ENCODE data around the gene FICD. TPM values are rescaled to one million over a fixed set of nuclear protein-coding genes. Genes with fewer than 3 reads are reported as not detected.

The FICD gene
- total and polyA plus RNA-seq, 4 donors = 5.1 to 7.4 (median 5.8) TPM

DNA sequence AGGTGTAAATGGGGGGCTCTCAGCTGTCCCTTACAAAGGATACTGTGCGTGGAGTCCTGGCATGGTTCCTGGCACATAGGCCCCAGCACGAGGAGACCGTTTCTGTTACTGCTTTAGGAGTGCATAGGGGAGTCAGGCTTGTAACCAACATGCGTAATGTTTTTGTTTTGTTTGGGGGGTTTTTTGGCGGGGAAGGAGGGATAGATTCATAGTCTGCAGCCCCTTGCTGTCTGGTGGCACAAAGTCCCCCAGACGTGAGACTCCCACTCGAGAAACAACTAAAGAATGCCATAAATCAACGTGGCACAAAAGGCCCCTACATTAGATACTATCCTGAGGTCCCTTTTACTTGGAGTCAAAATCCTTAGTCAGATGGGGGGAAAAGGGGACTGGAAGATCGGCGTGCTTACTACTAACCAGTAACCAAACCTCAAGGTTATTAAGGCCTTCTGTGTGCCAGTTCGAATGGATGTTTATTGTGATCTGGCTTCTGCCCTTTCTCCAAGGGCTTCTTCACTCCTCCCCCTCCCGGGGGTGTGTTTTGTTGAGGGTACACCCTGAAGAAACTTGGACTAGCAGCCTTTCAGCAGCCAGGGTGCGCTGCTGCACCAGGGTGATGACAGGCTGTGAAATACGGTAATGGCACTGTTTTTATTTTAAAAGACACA, 48.2 kb downstream of the FICD start:
- Histone ChIP-seq H3K4me3 (ENCODE audit: low read depth, low read length) (peak overlapping the region; percentile 91), H3K4me1 (ENCODE audit: control insufficient read depth, insufficient read depth, low read length) (peaks cover 20% of the 10 kb centered on the region), H3K27ac (ENCODE audit: low read depth, low read length) (peak overlapping the region; percentile 85), H3K36me3 (ENCODE audit: control insufficient read depth, insufficient read depth, low read length) (peaks cover 36% of the 10 kb centered on the region), H3K27me3 (ENCODE audit: control insufficient read depth, insufficient read depth, low read length) (no peaks in the 10 kb centered on the region), H3K9me3 (ENCODE audit: control insufficient read depth, insufficient read depth, low read length) (no peaks in the 10 kb centered on the region)
- 0% methylated on average over 4 of the region's 14 CpGs for WGBS (ENCODE audit: insufficient coverage)
- peak in 5 of 6 donors; percentile 39 to 87 (median 54) for DNase-seq (ENCODE audit: low read depth in 4 of 6, low spot score in 6 of 6)

GRCh38 chr12:108563804-108564151, 48.7 kb downstream of the FICD start:
- Histone ChIP-seq H3K4me1 (ENCODE audit: control insufficient read depth, insufficient read depth, low read length) (peaks cover 18% of the 10 kb centered on the region), H3K27me3 (ENCODE audit: control insufficient read depth, insufficient read depth, low read length) (no peaks in the 10 kb centered on the region), H3K27ac (ENCODE audit: low read depth, low read length) (no peak overlapping the region), H3K36me3 (ENCODE audit: control insufficient read depth, insufficient read depth, low read length) (peaks cover 37% of the 10 kb centered on the region), H3K4me3 (ENCODE audit: low read depth, low read length) (peak overlapping the region; percentile 91), H3K9me3 (ENCODE audit: control insufficient read depth, insufficient read depth, low read length) (no peaks in the 10 kb centered on the region)
- WGBS (ENCODE audit: insufficient coverage) = no CpG with 5 or more reads among the region's 1 CpG
- no peak for DNase-seq (ENCODE audit: low read depth in 4 of 6, low spot score in 6 of 6)

- H3K4me3 ChIP-seq (ENCODE audit: low read depth, low read length) = no peak overlapping the region
Measured at GRCh38 chr12:108564724-108565123, 49.6 kb downstream of the FICD start.

DNA sequence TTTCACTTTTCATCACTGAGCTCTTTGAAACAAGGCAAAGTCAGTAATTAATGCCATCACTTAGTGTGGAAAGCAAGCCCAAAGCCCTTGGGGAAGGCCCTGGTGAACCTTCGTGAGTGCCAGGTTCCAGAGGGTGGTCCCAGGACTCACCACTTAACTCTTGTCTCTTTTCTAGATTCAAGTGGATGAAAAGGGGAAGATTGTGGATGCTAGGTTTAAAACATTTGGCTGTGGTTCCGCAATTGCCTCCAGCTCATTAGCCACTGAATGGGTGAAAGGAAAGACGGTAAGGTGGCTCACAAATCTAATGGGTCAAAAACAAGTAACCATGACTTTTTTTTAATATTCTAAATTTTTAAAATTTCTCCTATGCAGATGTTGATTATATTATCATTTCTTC, 50.1 kb downstream of the FICD start:
- DNase-seq (ENCODE audit: low read depth in 4 of 6, low spot score in 6 of 6) = no peak
- Histone ChIP-seq H3K36me3 (ENCODE audit: control insufficient read depth, insufficient read depth, low read length) (peaks cover 38% of the 10 kb centered on the region), H3K4me3 (ENCODE audit: low read depth, low read length) (no peak overlapping the region), H3K27ac (ENCODE audit: low read depth, low read length) (no peak overlapping the region), H3K27me3 (ENCODE audit: control insufficient read depth, insufficient read depth, low read length) (no peaks in the 10 kb centered on the region), H3K9me3 (ENCODE audit: control insufficient read depth, insufficient read depth, low read length) (no peaks in the 10 kb centered on the region), H3K4me1 (ENCODE audit: control insufficient read depth, insufficient read depth, low read length) (peaks cover 9% of the 10 kb centered on the region)
- 100% methylated on average over 1 of the region's 3 CpGs for WGBS (ENCODE audit: insufficient coverage)

More at GRCh38 chr12:108564724-108565123, 49.6 kb downstream of the FICD start:
- DNase-seq (ENCODE audit: low read depth in 4 of 6, low spot score in 6 of 6) = no peak
- Histone ChIP-seq H3K36me3 (ENCODE audit: control insufficient read depth, insufficient read depth, low read length) (peaks cover 35% of the 10 kb centered on the region), H3K4me1 (ENCODE audit: control insufficient read depth, insufficient read depth, low read length) (peaks cover 11% of the 10 kb centered on the region), H3K27me3 (ENCODE audit: control insufficient read depth, insufficient read depth, low read length) (no peaks in the 10 kb centered on the region), H3K9me3 (ENCODE audit: control insufficient read depth, insufficient read depth, low read length) (no peaks in the 10 kb centered on the region), H3K27ac (ENCODE audit: low read depth, low read length) (no peak overlapping the region)

GRCh38 chr12:108565976-108566375, 50.9 kb downstream of the FICD start:
- Histone ChIP-seq H3K27ac (ENCODE audit: low read depth, low read length) (no peak overlapping the region), H3K27me3 (ENCODE audit: control insufficient read depth, insufficient read depth, low read length) (no peaks in the 10 kb centered on the region), H3K9me3 (ENCODE audit: control insufficient read depth, insufficient read depth, low read length) (no peaks in the 10 kb centered on the region), H3K4me3 (ENCODE audit: low read depth, low read length) (no peak overlapping the region), H3K36me3 (ENCODE audit: control insufficient read depth, insufficient read depth, low read length) (peaks cover 38% of the 10 kb centered on the region), H3K4me1 (ENCODE audit: control insufficient read depth, insufficient read depth, low read length) (peaks cover 9% of the 10 kb centered on the region)
- DNase-seq (ENCODE audit: low read depth in 4 of 6, low spot score in 6 of 6) = no peak
- WGBS (ENCODE audit: insufficient coverage) = 11% methylated on average over 2 of the region's 2 CpGs

GRCh38 chr12:108566452-108566851, 51.4 kb downstream of the FICD start:
- Histone ChIP-seq H3K27me3 (ENCODE audit: control insufficient read depth, insufficient read depth, low read length) (no peaks in the 10 kb centered on the region), H3K27ac (ENCODE audit: low read depth, low read length) (no peak overlapping the region), H3K4me1 (ENCODE audit: control insufficient read depth, insufficient read depth, low read length) (peaks cover 9% of the 10 kb centered on the region), H3K9me3 (ENCODE audit: control insufficient read depth, insufficient read depth, low read length) (no peaks in the 10 kb centered on the region), H3K36me3 (ENCODE audit: control insufficient read depth, insufficient read depth, low read length) (peaks cover 38% of the 10 kb centered on the region), H3K4me3 (ENCODE audit: low read depth, low read length) (no peak overlapping the region)
- WGBS (ENCODE audit: insufficient coverage) = 97% methylated on average over 3 of the region's 4 CpGs
- no peak for DNase-seq (ENCODE audit: low read depth in 4 of 6, low spot score in 6 of 6)

DNA sequence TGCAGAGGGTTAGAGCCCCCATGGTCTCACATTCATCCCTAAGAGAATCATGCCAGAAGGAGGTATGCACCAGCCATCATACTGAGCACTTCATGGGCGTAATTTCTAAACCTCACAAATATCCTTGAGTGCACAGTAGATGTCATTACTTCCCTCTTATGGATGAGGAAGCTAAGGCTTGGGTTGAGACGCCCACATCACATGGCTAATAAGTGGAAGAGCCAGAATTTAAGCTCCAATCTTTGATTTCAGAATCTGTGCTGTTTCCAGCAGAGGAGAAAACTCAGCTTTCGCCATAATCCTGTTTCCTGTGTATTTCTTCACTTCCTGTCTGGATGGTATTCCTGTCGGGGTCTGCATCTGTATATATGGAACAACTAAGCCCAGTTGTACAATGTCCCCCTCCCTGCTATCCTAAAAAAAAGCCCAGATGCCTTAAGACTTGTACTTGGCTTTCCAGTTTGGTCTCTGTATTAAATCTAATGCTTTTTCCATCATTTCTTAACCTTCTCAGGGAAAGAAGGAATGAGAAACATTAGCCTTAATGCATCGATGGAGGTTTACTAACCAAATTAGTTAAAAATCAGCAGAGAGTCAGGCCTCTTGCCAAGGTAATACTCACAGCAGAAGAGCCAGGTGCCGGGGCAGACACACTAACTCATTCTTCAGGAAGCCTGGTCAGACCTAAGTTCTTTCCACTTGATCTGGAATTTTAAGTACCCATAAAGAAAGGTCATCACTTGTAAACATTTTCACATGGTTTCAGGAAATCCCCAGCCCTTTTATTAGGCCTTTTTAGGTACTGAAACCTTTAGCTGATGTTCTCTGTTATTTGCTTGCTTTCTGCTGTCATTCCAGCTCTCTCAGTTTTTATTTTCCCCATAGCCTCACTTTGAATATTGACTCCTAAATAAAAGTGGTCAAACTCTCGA, 52.6 kb downstream of the FICD start:
- no peaks in the 10 kb centered on the region for H3K27me3 ChIP-seq (ENCODE audit: control insufficient read depth, insufficient read depth, low read length)
- H3K9me3 ChIP-seq (ENCODE audit: control insufficient read depth, insufficient read depth, low read length) = no peaks in the 10 kb centered on the region
- no peak overlapping the region for H3K27ac ChIP-seq (ENCODE audit: low read depth, low read length)
- 100% methylated on average over 2 of the region's 7 CpGs for WGBS (ENCODE audit: insufficient coverage)
- peaks cover 38% of the 10 kb centered on the region for H3K36me3 ChIP-seq (ENCODE audit: control insufficient read depth, insufficient read depth, low read length)
- no peak for DNase-seq (ENCODE audit: low read depth in 4 of 6, low spot score in 6 of 6)
- no peak overlapping the region for H3K4me3 ChIP-seq (ENCODE audit: low read depth, low read length)
- peaks cover 9% of the 10 kb centered on the region for H3K4me1 ChIP-seq (ENCODE audit: control insufficient read depth, insufficient read depth, low read length)

- H3K9me3 ChIP-seq (ENCODE audit: control insufficient read depth, insufficient read depth, low read length) = no peaks in the 10 kb centered on the region
- H3K4me1 ChIP-seq (ENCODE audit: control insufficient read depth, insufficient read depth, low read length) = peaks cover 2% of the 10 kb centered on the region
- H3K36me3 ChIP-seq (ENCODE audit: control insufficient read depth, insufficient read depth, low read length) = peaks cover 36% of the 10 kb centered on the region
- DNase-seq (ENCODE audit: low read depth in 4 of 6, low spot score in 6 of 6) = no peak
- no peak overlapping the region for H3K27ac ChIP-seq (ENCODE audit: low read depth, low read length)
- H3K4me3 ChIP-seq (ENCODE audit: low read depth, low read length) = no peak overlapping the region
- WGBS (ENCODE audit: insufficient coverage) = 90% methylated on average over 4 of the region's 10 CpGs
- no peaks in the 10 kb centered on the region for H3K27me3 ChIP-seq (ENCODE audit: control insufficient read depth, insufficient read depth, low read length)
Measured at GRCh38 chr12:108568338-108569154, 53.5 kb downstream of the FICD start.
